NCI-H187 (cell line): ENCODE measurements around the gene LMBR1L.

Experiments
- DNase-seq, 2 experiments: peaks; one replicate each; lab custom pipeline; 2025; lab: John Stamatoyannopoulos, UW

The LMBR1L gene

DNA sequence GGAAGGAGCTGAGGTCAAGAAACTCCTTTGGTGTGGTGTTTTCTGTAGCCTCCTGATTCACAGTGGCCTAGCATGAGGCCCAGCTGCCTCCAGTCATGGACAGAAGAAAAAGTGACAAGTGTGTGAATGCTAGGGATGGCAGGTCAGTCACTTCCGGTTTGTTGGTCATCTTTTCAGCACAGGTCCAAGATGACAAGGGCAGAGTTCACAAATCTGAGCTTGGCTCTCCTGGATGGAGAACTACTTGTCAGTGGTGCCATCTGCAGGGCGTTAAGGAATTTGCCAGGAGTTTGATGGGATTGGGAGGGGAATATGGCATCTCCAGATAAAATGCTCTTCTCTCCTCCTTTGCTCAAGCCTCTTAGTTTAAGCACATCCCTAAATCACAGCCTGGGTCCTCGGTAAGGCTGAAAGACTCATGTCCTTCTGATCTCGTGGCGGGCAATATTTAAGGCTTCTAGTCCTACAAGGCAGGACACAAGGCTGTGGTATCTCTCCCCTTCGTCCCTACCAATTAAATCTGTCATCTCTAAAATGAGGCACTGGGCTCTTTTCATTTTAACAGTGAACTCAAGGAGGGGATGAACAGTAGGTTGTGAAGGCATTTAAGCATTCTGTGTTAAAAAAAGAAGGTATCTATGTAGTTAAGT, 10.5 kb upstream of the LMBR1L start:
- no peak for DNase-seq

DNA sequence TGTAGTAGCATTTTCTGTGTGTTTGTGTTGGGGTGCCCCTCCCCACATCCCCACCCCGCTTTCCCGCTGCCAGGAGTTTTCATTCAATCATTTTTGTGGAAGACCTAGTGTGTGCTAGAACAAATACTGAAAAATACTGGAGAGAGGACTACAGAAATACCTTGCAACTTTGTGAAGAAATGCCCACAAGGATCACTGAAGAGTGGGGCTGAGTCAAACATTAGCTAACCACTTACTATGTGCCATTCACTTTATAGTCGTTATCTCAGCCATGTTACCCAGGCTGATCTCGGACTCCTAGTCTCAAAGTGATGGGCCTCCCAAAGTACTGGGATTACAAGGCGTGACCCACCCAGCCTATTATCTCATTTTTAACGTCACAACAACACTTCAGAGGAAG, 559 bp upstream of the LMBR1L start:
- no peak for DNase-seq

DNA sequence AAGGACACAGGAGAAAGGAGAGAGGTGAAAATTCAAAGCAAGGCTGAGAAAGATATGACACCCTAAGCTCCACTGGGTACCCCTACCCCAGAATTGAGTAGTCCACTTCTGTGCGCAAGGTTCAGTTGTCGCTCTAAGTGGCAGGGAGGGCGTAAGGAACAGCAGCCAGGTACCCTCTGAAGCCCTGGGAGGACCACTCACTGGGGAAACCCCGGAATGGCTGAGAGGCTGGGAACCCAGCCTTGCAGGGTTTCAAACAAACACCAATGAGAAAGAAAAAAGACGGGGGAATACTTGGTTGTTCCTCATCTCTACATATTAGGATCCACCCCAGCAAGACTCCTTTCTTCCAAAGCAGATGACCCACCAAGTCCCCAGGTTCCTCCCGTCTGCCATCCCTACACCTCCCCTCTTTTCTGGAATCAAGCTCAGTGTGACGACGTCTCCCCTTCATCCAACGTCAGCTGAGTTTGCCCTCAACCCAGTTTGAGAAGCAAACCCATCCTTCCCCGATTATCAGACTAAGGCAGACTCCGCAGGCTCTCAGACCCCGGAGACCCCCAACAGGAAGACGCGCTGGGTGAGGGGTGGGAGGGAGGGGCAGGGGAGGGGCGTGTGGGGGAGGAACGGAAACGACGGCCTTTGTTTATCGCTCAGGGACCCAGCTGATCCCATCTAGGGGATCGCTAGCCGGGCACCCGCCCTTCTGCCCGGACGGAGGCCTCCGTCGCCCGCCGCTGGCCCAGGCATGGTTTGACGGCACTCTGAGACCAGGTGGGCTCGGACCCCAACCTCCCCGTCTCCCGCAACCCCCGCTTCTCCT, 795 bp downstream of the LMBR1L start:
- DNase-seq, result no peak

DNA sequence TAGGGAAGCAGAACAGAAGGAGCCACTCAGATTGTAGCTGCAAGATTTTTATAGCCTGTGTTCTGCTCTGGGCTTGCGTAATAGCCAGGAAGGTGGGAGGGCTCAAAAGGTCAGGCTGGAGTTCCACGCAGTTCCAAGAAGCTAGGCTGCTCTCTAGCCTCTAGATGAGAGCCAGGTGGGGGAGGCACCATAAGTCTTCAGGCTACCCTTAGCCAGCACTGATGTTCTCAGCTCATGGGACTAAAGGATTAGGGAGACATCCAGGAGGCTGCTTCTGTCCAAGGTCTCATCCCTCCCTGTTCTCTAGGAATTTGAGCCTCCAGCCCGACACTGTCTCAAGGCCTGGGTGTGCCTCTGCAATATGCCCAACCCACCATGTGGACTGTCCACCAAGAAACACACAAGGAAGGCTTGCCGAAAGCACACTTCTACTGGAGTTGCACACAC, 1.7 kb downstream of the LMBR1L start:
- no peak for DNase-seq

DNA sequence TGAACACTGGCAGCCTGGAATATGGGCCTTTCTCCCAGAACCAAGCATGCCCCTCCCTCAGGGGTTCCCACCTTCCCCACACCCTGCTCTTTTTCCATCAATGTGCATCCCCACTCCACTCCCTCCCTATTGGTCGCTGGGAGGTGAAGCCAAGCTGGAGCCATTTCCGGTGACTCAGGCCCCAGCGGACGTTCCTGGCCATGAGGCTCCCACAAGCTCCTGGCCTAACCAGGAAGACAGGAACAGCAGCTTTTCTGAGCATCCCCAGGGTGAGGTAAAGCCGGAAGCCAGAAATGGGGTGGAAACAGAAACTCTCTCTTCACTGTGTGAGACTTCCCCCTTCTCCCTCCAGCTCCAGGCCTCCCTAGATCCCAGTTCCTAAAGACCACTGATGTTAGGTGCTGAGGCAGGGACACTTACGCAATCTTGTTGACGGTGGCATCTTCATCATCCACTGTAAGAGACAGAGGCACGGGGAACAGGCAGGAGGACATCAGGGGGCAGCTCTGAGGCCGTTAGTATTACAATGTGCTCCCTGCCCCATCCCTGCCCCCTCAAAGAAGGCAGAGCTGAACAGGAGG, 5.1 kb downstream of the LMBR1L start:
- DNase-seq, result no peak

GRCh38 chr12:49104822-49105221, 5.8 kb downstream of the LMBR1L start:
- DNase-seq, result no peak

- DNase-seq, result no peak
Observed at GRCh38 chr12:49100380-49100779, 10.3 kb downstream of the LMBR1L start.

DNA sequence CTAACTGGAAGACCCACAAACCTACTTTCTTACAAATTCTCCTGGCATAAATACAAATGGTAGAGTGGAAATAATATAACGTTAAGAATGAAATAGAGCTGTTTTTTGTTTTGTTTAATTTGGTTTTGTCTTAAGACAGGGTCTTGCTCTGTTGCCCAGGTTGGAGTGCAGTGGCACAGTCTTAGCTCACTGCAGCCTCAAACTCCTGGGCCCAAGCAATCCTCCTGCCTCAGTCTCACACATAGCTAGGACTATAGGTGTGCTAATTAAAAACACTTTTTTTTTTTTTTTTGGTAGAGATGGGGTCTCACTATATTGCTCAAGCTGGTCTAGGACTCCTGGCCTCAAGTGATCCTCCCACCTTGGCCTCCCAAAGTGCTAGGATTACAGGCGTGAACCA, 11.9 kb downstream of the LMBR1L start:
- no peak for DNase-seq

GRCh38 chr12:49098035-49098451, 12.6 kb downstream of the LMBR1L start:
- peak in 1 of 2 experiments; percentile 13 for DNase-seq

DNA sequence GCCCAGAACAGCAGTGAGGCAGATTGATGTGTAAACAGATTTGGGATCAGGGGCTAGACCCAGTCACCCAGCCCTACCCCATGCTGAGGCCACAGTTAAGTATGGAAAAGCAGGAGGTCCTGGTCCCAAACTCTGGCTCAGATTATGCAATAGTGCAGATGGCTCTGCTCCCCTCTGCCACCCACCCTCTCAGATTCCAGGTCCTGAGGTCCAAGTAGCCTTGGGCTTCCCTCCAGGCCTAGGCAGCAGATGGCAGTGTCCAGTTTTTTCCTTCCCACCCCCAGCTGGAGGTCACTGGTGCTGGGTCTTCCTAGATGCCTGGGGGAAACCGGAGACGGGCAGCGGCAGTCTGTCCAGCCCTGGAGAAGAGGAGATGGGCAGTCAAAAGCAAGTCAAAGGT, 13.3 kb downstream of the LMBR1L start:
- DNase-seq, result no peak

DNA sequence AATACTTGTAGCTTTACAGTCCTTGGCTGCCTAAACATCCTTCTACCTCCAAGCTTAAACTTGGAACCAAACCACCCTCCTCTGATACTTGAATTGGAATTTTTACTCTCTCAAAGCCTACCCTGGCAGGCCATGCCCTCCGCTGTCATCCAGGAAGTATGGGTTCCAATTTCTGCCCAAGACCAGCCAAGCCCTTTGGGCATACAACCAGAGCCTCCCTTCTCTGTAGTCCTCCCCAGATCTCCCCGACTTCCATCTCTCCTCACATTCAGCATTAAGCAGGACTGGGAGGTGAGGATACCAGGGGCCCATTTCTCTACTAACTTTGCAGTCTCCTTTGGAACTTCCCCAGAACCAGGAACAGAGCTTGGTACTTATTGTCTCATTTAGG, 15.7 kb downstream of the LMBR1L start:
- no peak for DNase-seq

- peak in 1 of 2 experiments; percentile 47 for DNase-seq
Observed at GRCh38 chr12:49094160-49094974, 16.3 kb downstream of the LMBR1L start, which contains the start of gene DHH. Gene DHH, minus strand, starts transcription at chr12:49094801. Its CDS starts 289 bp downstream, at chr12:49094512.

DNA sequence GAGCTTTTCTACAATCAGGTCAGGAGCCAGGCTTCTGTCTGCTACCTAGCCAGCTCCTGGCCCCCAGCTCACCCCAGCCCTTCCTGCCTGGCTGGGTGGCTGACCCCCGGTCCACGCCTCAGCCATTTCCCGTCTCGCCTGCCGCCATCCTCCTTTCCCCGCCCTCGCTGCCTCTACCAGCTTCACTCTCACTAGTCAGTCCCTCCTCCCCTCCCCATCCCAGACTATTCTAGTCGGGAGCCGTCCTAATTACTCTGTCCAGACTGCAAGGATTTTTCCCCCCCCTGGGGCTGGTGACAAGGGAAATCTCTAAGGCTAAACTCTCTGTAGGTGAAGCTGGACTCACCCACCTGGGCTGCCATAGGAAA, 16.9 kb downstream of the LMBR1L start:
- DNase-seq, result no peak

GRCh38 chr12:49092816-49093406, 17.7 kb downstream of the LMBR1L start:
- DNase-seq, result no peak

GRCh38 chr12:49092086-49092815, 18.4 kb downstream of the LMBR1L start:
- DNase-seq, result peak in 1 of 2 experiments; percentile 35

- DNase-seq, result no peak
Observed at GRCh38 chr12:49091836-49092085, 18.9 kb downstream of the LMBR1L start.

DNA sequence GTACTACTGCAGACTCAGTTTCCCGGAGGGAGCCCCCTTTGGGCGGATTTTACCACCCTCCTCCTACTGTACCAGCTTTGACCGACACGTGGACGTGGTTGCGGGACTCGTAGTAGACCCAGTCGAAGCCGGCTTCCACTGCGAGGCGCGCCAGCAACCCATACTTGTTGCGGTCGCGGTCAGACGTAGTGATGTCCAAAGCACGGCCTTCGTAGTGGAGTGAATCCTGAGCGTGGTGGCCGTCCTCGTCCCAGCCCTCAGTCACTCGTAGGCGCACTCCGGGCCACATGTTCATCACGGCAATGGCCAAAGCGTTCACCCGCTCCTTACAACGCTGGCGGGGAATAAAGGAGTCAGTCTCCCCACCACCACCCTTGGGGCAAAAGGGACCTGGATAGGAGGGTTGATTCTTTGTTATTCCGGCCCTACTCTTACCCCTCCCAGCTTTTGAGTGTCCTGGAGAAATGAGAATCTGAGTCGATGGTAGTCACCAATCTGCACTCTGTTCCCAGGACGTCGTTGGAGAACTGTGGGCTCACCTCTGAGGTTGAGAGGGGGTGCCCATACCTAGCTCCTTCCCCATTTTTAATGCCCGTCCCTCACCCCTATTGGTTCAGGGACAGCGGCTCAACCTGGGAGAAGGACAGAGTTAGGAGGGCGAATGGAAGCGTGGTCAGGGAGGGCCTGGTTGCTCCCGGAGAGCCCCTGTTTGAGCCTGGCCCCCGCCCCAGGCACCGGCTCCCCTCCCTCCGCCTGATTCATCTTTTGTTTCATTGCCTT, 19.4 kb downstream of the LMBR1L start:
- no peak for DNase-seq

GRCh38 chr12:49089821-49090773, 20.6 kb downstream of the LMBR1L start:
- DNase-seq, result no peak

DNA sequence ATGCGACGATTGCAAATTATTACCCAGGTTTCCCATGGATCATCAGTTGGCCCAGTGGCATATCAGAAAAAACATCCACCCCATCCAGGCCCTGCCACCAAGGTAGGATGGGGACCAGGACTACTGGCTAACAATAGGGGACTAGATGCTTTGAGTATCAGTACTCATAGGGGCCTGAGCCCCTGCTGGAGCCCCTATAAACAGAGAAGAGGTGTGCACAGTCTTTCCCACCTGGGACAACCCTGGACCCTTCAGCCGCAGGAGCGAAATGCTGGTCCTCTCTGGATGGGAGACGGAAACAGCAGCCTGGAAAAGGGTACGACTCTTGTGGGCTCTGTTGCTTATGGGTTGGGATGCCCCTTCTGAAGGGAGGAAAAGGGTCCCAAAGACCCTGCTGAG, 21.7 kb downstream of the LMBR1L start:
- no peak for DNase-seq
